ENCODE data around the gene CES5A. TPM values are rescaled to one million over a fixed set of nuclear protein-coding genes. Genes with fewer than 3 reads are reported as not detected.

The CES5A gene
- total and polyA plus RNA-seq, 2 of the 8 experiments (the other 6 are each of a cell fraction or from before 2014, with no cell fraction given): not detected

DNA sequence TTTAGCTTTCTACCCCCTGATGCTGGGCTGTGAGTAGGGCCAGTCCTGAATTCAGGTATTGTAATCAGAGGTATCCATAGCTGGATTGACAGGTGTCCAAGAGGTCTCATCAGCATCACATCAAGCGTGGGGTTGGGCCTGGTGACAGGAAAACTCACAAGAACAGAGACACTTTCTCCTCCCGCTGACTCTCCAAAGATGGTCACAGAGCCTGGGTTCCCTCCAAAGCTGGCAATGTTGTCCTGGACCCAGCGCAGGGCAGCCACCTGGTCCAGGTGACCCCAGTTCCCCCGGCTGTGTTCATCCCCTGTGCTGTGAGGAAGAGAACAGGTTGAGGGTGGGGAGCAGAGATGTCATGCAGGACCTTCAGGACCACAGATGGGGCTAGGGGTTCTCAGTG, 54.0 kb downstream of the CES5A start:
- H3K4ac ChIP-seq (replicated peaks; ENCODE audit: insufficient read length, low read depth, low read length): no peak overlapping the region
- H2BK5ac ChIP-seq (ENCODE audit: low read depth, low read length): no peak overlapping the region
- no peaks in the 10 kb centered on the region for H3K79me2 ChIP-seq (ENCODE audit: control insufficient read depth in 1 of 2, insufficient read depth in 2 of 2, low read length in 2 of 2)
- no peak for FAIRE-seq
- H4K91ac ChIP-seq (replicated peaks; ENCODE audit: insufficient read length, low read length): no peak overlapping the region
- H4K8ac ChIP-seq (ENCODE audit: extremely low read depth, insufficient read depth, low read length): no peak overlapping the region; the same call in 1 of the 2 replicates
- H3K23me2 ChIP-seq (ENCODE audit: low read depth, low read length): no peaks in the 10 kb centered on the region; the same call in 1 of the 2 replicates
- H2AK5ac ChIP-seq (ENCODE audit: low read depth, low read length): no peak overlapping the region
- no peak overlapping the region for H3K9ac ChIP-seq (replicated peaks in 1 of 4; ENCODE audit: extremely low read depth in 1 of 4, low read depth in 3 of 4, low read length in 3 of 4)
- no peak overlapping the region for H3K56ac ChIP-seq (replicated peaks; ENCODE audit: insufficient read length, low read depth, low read length)
- H3K36me3 ChIP-seq (ENCODE audit: control insufficient read depth in 2 of 4, insufficient read depth in 4 of 4, low read length in 3 of 4): no peaks in the 10 kb centered on the region
- H3K4me3 ChIP-seq (ENCODE audit: extremely low read depth in 1 of 4, insufficient read depth in 2 of 4, low read depth in 3 of 4, low read length in 4 of 4): no peak overlapping the region
- H3K14ac ChIP-seq (ENCODE audit: insufficient read length): no peak overlapping the region
- H3K9me3 ChIP-seq (ENCODE audit: insufficient read depth in 2 of 2, low read depth in 1 of 2, low read length in 1 of 2): no peaks in the 10 kb centered on the region
- POLR2A ChIA-PET (ENCODE audit: partially characterized antibody): no interaction called here
- H3K79me1 ChIP-seq (ENCODE audit: low read depth, low read length): no peaks in the 10 kb centered on the region
- H3K27me3 ChIP-seq (replicated peaks in 1 of 4; ENCODE audit: control insufficient read depth in 3 of 4, extremely low read depth in 1 of 4, insufficient read depth in 3 of 4, low read length in 3 of 4): no peaks in the 10 kb centered on the region
- no peak overlapping the region for H2BK120ac ChIP-seq (replicated peaks; ENCODE audit: low read depth, low read length)
- no peak overlapping the region for H3K27ac ChIP-seq (ENCODE audit: low read depth, low read length)
- no peak overlapping the region for H2AFZ ChIP-seq (ENCODE audit: low read length)
- no peak overlapping the region for H4K5ac ChIP-seq (ENCODE audit: insufficient read length, low read depth, low read length)
- no peak overlapping the region for H3K23ac ChIP-seq (ENCODE audit: insufficient read length)
- no peak overlapping the region for H3K4me2 ChIP-seq (ENCODE audit: insufficient read depth in 1 of 2, low read depth in 2 of 2, low read length in 2 of 2)
- DNase-seq (ENCODE audit: low read depth in 1 of 2, low spot score in 2 of 2): no peak
- H2BK12ac ChIP-seq (ENCODE audit: low read depth, low read length): no peak overlapping the region
- CTCF ChIA-PET (ENCODE audit: partially characterized antibody): no interaction called here
- H3K18ac ChIP-seq (ENCODE audit: extremely low read depth, low read length): no peak overlapping the region
- H2BK15ac ChIP-seq (ENCODE audit: low read length): no peak overlapping the region
- 90% methylated on average over 4 of the region's 4 CpGs; no CpG with 5 or more reads in 1 of the 2 experiments for WGBS, 2 experiments (ENCODE audit: extremely low coverage in 1 of 2, insufficient coverage in 1 of 2, insufficient read length in 1 of 2, insufficient replicate concordance in 2 of 2, low coverage in 1 of 2, low lambda C conversion rate in 2 of 2, missing lambda C conversion rate in 1 of 2)
- H4K20me1 ChIP-seq (replicated peaks in 1 of 2; ENCODE audit: control insufficient read depth in 1 of 2, insufficient read depth in 2 of 2, low read length in 2 of 2): no peaks in the 10 kb centered on the region
- no peaks in the 10 kb centered on the region for H3K4me1 ChIP-seq (replicated peaks in 1 of 4; ENCODE audit: control insufficient read depth in 3 of 4, insufficient read depth in 4 of 4, low read length in 3 of 4)
- no peak overlapping the region for H2BK20ac ChIP-seq (ENCODE audit: low read length)
- no peak for TF ChIP-seq TBP (IDR thresholded peaks at IDR 0.05; ENCODE audit: low read depth, low read length)
- no peak for TF ChIP-seq ASH2L (IDR thresholded peaks at IDR 0.05; ENCODE audit: low read length)
- TF ChIP-seq ZNF274 (IDR thresholded peaks at IDR 0.05; ENCODE audit: borderline replicate concordance, extremely low read depth, low read length): no peak
- TF ChIP-seq EZH2 (IDR thresholded peaks at IDR 0.05; ENCODE audit: low read depth, low read length, severe bottlenecking): no peak
- TF ChIP-seq, protein P1, sequence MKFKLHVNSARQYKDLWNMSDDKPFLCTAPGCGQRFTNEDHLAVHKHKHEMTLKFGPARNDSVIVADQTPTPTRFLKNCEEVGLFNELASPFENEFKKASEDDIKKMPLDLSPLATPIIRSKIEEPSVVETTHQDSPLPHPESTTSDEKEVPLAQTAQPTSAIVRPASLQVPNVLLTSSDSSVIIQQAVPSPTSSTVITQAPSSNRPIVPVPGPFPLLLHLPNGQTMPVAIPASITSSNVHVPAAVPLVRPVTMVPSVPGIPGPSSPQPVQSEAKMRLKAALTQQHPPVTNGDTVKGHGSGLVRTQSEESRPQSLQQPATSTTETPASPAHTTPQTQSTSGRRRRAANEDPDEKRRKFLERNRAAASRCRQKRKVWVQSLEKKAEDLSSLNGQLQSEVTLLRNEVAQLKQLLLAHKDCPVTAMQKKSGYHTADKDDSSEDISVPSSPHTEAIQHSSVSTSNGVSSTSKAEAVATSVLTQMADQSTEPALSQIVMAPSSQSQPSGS (IDR thresholded peaks at IDR 0.05; ENCODE audit: low read length): no peak
- TF ChIP-seq HDAC2 (IDR thresholded peaks at IDR 0.05; ENCODE audit: borderline replicate concordance in 1 of 2, low read depth in 2 of 2, low read length in 2 of 2): no peak
- TF ChIP-seq, protein P2, sequence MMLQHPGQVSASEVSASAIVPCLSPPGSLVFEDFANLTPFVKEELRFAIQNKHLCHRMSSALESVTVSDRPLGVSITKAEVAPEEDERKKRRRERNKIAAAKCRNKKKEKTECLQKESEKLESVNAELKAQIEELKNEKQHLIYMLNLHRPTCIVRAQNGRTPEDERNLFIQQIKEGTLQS (IDR thresholded peaks at IDR 0.05; ENCODE audit: insufficient read depth, low read depth, low read length): no peak
- no peak for TF ChIP-seq SIRT6 (IDR thresholded peaks at IDR 0.05; ENCODE audit: low read length)
- no peak for TF ChIP-seq KDM4A (IDR thresholded peaks at IDR 0.05; ENCODE audit: low read depth, low read length, severe bottlenecking)
- no peak for TF ChIP-seq KDM1A (IDR thresholded peaks at IDR 0.05; ENCODE audit: borderline replicate concordance, low read length)
- TF ChIP-seq CHD2 (IDR thresholded peaks at IDR 0.05; ENCODE audit: low read length): no peak
- TF ChIP-seq BRCA1 (IDR thresholded peaks at IDR 0.05; ENCODE audit: low read depth, low read length): no peak

Measured in H1 (cell line).